A673 (cell line): ENCODE measurements around the gene SIM2.

Source experiments
- EZH2 ChIP-seq: fragments of 200-600 bp; sonication (generic); IDR thresholded peaks from 2 replicates; pipeline ENCODE4 v1.6.1; 2017; ENCODE audit warnings: borderline replicate concordance, low read depth, mild to moderate bottlenecking, mixed read lengths, antibody characterized with exemption, low read length; ENCODE audit not compliant: poor library complexity, severe bottlenecking
- TF ChIP-seq, protein P1 (sequence below): fragments of 300-800, 200-600 bp; sonication (generic); conservative IDR thresholded peaks from 2 replicates; pipeline ENCODE4 v1.5.1; 2017; ENCODE audit warnings: low read depth, mild to moderate bottlenecking, antibody characterized with exemption, low read length, moderate library complexity, mixed read lengths

DNA sequence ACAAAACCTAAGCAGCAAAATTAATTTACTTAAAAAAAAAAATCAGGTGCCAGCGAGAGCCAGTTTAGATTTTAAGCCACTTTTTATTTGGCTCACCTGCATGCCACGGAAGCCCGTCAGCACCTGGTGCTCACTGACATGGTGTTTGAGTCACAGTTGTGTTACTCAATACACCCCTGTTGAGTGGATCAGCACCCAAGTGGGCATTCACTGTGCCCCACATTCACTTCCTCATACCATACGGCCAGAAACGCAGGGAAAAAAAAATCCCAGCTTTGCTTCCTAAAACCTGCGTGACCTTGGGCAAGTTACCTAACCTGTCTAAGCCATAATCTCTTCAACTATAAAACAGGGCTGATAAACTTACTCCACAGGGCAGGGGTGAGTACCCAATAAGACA lies 42.8 kb upstream of the SIM2 start:
- TF ChIP-seq, protein P1, sequence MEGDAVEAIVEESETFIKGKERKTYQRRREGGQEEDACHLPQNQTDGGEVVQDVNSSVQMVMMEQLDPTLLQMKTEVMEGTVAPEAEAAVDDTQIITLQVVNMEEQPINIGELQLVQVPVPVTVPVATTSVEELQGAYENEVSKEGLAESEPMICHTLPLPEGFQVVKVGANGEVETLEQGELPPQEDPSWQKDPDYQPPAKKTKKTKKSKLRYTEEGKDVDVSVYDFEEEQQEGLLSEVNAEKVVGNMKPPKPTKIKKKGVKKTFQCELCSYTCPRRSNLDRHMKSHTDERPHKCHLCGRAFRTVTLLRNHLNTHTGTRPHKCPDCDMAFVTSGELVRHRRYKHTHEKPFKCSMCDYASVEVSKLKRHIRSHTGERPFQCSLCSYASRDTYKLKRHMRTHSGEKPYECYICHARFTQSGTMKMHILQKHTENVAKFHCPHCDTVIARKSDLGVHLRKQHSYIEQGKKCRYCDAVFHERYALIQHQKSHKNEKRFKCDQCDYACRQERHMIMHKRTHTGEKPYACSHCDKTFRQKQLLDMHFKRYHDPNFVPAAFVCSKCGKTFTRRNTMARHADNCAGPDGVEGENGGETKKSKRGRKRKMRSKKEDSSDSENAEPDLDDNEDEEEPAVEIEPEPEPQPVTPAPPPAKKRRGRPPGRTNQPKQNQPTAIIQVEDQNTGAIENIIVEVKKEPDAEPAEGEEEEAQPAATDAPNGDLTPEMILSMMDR: no peak
- no peak for TF ChIP-seq EZH2
